WERI-Rb-1 (cell line): ENCODE results near the gene DHRS3.
"Not testable (repeated sequence)": the region's sequence is repeated elsewhere in the genome, so short reads cannot be mapped to it uniquely, and the experiment has no call there.

Experiments used
- DNase-seq: peaks from one replicate; pipeline ENCODE4 v3.0.0-alpha.2; 2020
- H3K27ac ChIP-seq: fragments of 250-450 bp; sonication (Bioruptor Pico); 2 replicates; pipeline ENCODE4 v1.5.1; 2020; ENCODE audit warnings: mild to moderate bottlenecking, moderate library complexity
- H3K27me3 ChIP-seq: fragments of 250-450 bp; sonication (Bioruptor Pico); 2 replicates; pipeline ENCODE4 v1.5.1; 2021; ENCODE audit warnings: mild to moderate bottlenecking, low read depth, moderate library complexity; ENCODE audit not compliant: insufficient read depth, severe bottlenecking
- H3K36me3 ChIP-seq: fragments of 250-450 bp; sonication (Bioruptor Pico); 2 replicates; pipeline ENCODE4 v1.5.1; 2020; ENCODE audit warnings: mild to moderate bottlenecking, moderate library complexity
- H3K4me3 ChIP-seq: 2 replicates; pipeline ENCODE4 v1.5.1; 2011; ENCODE audit warnings: low read depth, mild to moderate bottlenecking, control low read depth, low read length
- H3K9me3 ChIP-seq: fragments of 250-450 bp; sonication (Bioruptor Pico); 2 replicates; pipeline ENCODE4 v1.5.1; 2021; ENCODE audit warnings: mild to moderate bottlenecking, moderate library complexity; ENCODE audit not compliant: severe bottlenecking
- TF ChIP-seq, protein P1 (sequence below): IDR thresholded peaks from 2 replicates; pipeline ENCODE4 v1.5.1; 2011; ENCODE audit warnings: low read depth, mild to moderate bottlenecking, control low read depth, inconsistent platforms, low read length

Gene DHRS3

DNA sequence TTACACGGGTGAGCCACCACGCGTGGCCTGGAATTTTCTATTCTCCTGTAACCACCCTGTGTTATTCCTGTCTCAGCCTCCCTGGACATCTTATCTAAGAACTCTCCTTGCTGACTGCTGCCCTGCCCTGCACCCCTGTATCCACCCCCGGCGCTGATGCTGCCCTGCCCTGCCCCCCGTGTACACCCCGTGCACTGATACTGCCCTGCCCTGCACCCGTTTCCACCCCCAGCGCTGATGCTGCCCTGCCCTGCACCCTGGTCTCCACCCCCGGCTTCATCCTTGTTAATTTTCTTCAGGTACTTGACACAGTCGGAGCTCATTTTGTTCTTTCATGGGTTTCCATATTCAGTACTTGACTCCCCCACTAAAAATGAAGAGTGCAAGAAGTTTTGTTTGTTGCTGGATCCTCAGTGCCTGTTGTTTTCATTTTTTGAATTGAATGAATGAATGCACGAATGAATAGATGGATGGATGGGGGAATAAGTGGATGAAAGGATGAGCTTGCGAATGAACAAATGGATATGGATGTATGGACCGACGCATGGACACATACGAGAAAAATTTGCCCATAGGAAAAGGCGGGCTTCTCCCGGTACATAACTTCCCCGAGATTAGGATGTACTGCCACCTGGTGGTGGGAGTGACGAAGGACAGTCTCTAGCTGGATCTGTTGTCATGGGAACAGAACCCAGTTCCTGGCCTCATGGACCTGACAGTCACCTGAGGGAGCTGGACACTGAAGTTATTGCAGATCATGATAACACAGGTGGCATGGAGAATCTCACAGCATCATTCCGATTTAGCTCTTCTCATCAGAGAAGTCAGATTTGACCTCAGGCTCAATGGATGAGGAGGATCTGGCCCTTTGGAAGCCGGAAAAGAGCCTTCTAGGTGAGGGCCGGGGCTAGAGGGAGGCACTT, 40.8 kb upstream of the DHRS3 start:
- peaks cover 11% of the 10 kb centered on the region for H3K9me3 ChIP-seq
- no peaks in the 10 kb centered on the region for H3K36me3 ChIP-seq
- peak; percentile 79 for DNase-seq
- TF ChIP-seq, protein P1, sequence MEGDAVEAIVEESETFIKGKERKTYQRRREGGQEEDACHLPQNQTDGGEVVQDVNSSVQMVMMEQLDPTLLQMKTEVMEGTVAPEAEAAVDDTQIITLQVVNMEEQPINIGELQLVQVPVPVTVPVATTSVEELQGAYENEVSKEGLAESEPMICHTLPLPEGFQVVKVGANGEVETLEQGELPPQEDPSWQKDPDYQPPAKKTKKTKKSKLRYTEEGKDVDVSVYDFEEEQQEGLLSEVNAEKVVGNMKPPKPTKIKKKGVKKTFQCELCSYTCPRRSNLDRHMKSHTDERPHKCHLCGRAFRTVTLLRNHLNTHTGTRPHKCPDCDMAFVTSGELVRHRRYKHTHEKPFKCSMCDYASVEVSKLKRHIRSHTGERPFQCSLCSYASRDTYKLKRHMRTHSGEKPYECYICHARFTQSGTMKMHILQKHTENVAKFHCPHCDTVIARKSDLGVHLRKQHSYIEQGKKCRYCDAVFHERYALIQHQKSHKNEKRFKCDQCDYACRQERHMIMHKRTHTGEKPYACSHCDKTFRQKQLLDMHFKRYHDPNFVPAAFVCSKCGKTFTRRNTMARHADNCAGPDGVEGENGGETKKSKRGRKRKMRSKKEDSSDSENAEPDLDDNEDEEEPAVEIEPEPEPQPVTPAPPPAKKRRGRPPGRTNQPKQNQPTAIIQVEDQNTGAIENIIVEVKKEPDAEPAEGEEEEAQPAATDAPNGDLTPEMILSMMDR = peak; percentile 87
- H3K27me3 ChIP-seq = peaks cover 84% of the 10 kb centered on the region
- H3K4me3 ChIP-seq = no peak overlapping the region
- no peak overlapping the region for H3K27ac ChIP-seq

DNA sequence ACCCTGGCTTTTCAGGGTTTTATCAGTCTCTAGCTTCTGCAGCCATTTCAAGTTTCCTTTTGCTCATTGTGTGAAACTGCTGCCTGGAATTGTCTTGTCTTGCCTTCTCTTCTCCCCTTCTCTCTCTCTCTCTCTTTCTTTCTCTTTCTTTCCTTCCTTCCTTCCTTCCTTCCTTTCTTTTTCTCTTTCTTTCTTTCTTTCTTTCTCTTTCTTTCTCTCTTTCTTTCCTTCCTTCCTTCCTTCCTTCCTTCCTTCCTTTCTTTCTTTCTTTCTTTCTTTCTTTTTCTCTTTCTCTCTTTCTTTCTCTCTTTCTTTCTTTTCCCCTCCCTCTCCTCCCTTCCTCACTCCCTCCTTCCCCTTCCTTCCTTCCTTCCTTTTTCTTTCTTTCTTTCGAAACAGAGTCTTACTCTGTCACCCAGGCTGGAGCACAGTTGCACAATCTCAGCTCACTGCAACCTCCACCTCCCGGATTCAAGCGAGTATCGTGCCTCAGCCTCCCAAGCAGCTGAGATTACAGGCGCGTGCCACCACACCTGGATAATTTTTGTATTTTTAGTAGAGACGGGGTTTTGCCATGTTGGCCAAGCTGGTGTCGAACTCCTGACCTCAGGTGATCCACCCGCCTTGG, 40.0 kb upstream of the DHRS3 start:
- H3K27me3 ChIP-seq = peaks cover 84% of the 10 kb centered on the region
- DNase-seq, H3K9me3 ChIP-seq, H3K4me3 ChIP-seq, H3K36me3 ChIP-seq, H3K27ac ChIP-seq: not testable (repeated sequence)

DNA sequence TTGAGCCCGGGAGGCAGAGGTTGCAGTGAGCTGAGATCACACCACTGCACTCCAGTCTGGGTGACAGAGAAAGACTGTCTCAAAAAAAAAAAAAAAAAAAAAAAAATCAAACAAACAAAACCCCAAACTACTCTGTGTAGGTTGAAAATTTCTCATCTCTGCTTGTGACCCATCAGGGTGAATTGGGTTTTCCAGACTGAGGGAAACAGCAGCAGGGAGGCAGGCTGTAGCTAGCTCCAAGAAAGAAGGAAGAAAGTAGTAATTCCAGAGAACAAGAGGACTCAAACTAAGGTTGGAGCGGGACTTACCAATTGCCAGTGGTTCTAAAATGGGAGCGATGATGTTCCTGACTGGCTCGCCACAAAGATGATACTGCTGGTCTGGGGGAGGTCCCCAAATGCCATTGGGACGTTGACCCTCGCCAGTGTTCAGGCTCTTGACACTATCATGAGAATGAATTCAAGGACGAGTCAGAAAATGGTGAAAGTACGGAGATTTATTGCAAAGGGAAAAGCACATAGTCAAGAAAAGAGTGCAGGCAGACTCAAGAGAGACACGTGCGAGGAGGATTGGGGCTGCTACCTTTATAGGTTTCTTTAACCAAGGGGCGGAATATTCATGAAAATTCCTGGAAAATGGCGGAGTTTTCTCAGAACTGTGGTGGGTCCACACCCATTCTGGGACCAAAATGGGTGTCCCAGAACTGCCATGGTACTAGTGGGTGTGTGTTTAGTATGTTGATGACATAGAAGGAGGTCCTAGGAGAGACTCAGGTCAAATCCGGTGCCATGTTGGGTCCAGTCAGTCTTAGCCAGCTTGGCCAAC, 39.3 kb upstream of the DHRS3 start:
- H3K27ac ChIP-seq = no peak overlapping the region
- H3K4me3 ChIP-seq = no peak overlapping the region
- DNase-seq = no peak
- TF ChIP-seq, protein P1 = no peak
- no peaks in the 10 kb centered on the region for H3K36me3 ChIP-seq
- peaks cover 84% of the 10 kb centered on the region for H3K27me3 ChIP-seq
- H3K9me3 ChIP-seq = peaks cover 4% of the 10 kb centered on the region

DNA sequence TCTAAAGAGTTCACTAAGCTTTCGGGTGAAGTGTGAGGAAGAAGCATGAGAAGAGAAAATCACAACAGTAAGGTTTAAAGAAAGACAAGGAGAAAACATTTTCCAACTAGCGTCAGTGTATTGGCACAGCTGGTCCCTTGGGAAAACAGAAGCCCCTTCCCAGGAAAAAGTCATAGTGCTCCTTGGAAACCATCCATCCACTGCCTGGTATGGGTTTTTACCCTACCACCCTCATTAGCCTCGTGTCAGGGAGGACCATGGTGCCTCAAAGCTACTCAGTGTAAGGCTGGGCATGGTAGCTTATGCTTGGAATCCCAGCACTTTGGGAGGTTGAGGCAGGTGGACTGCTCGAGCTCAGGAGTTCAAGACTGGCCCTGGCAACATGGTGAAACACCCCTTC, 38.6 kb upstream of the DHRS3 start:
- TF ChIP-seq, protein P1 = no peak
- Histone ChIP-seq H3K27me3 (peaks cover 85% of the 10 kb centered on the region), H3K4me3 (no peak overlapping the region), H3K36me3 (no peaks in the 10 kb centered on the region), H3K9me3 (peaks cover 4% of the 10 kb centered on the region), H3K27ac (no peak overlapping the region)
- DNase-seq = no peak

DNA sequence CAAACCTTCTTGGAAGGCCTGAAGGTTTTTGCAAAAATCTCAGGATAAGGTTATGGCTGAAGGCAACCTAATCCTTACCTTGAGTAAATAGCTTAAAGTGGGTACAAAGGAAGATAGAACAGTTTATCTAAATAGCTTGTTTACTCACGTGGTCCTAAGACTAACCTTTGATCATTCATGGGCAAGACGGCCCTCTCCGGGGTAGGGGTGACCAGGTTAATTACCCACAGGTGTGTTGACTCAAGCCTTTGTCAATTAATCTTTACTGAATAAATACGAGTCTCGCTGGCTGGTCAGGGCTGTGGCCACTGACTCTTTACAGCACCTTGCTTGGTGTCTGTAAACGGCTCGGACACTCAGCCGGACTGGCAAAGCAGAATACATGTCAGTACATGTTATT, 36.6 kb upstream of the DHRS3 start:
- H3K27ac ChIP-seq = no peak overlapping the region
- H3K27me3 ChIP-seq = peaks cover 86% of the 10 kb centered on the region
- no peak for DNase-seq
- peaks cover 4% of the 10 kb centered on the region for H3K9me3 ChIP-seq
- TF ChIP-seq, protein P1 = no peak
- H3K36me3 ChIP-seq = no peaks in the 10 kb centered on the region
- H3K4me3 ChIP-seq = no peak overlapping the region
